HG02938 (cell line): ENCODE data around the gene CNTN4.

Experiments used
- ATAC-seq: cut with Tn5 transposase; IDR thresholded peaks from one replicate; pipeline ENCODE4 v1.9.1; 2021; ENCODE audit warnings: mild to moderate bottlenecking, moderate library complexity; ENCODE audit not compliant: unreplicated experiment

Gene CNTN4

GRCh38 chr3:2568929-2569328, 470.3 kb downstream of the CNTN4 start:
- no peak for ATAC-seq

GRCh38 chr3:2577571-2577970, 478.9 kb downstream of the CNTN4 start:
- no peak for ATAC-seq

GRCh38 chr3:2578560-2578959, 479.9 kb downstream of the CNTN4 start:
- ATAC-seq = no peak

- no peak for ATAC-seq
These were observed 480.5 kb downstream of the CNTN4 start for GRCh38 chr3:2579206-2579605.

GRCh38 chr3:2583046-2583445, 484.4 kb downstream of the CNTN4 start:
- no peak for ATAC-seq

GRCh38 chr3:2589336-2589969, 490.8 kb downstream of the CNTN4 start:
- ATAC-seq = no peak

GRCh38 chr3:2595486-2595885, 496.8 kb downstream of the CNTN4 start:
- no peak for ATAC-seq

GRCh38 chr3:2597615-2598014, 498.9 kb downstream of the CNTN4 start:
- no peak for ATAC-seq

- no peak for ATAC-seq
These were observed 500.8 kb downstream of the CNTN4 start for GRCh38 chr3:2599471-2599870.

- ATAC-seq = no peak
These were observed 505.1 kb downstream of the CNTN4 start for GRCh38 chr3:2603692-2604289.

GRCh38 chr3:2614578-2614977, 515.9 kb downstream of the CNTN4 start:
- ATAC-seq = no peak

GRCh38 chr3:2615080-2615479, 516.4 kb downstream of the CNTN4 start:
- no peak for ATAC-seq

GRCh38 chr3:2623436-2623835, 524.8 kb downstream of the CNTN4 start:
- no peak for ATAC-seq

- ATAC-seq = no peak
These were observed 529.5 kb downstream of the CNTN4 start for GRCh38 chr3:2628117-2628516.

- no peak for ATAC-seq
These were observed 536.8 kb downstream of the CNTN4 start for GRCh38 chr3:2635511-2635910.

GRCh38 chr3:2643606-2644005, 544.9 kb downstream of the CNTN4 start:
- ATAC-seq = no peak

- no peak for ATAC-seq
These were observed 546.3 kb downstream of the CNTN4 start for GRCh38 chr3:2645001-2645400.

GRCh38 chr3:2650746-2651145, 552.1 kb downstream of the CNTN4 start:
- ATAC-seq = no peak

- no peak for ATAC-seq
These were observed 553.7 kb downstream of the CNTN4 start for GRCh38 chr3:2652386-2652785.

GRCh38 chr3:2653706-2654105, 555.0 kb downstream of the CNTN4 start:
- no peak for ATAC-seq

- ATAC-seq = no peak
These were observed 556.6 kb downstream of the CNTN4 start for GRCh38 chr3:2655229-2655701.

- no peak for ATAC-seq
These were observed 558.4 kb downstream of the CNTN4 start for GRCh38 chr3:2656806-2657777.
